Kidney (tissue), 14 donors: Measurements from ENCODE around the gene OR9Q1. TPM values are rescaled to one million over a fixed set of nuclear protein-coding genes. Genes with fewer than 3 reads are reported as not detected.
"Not testable (repeated sequence)": the region's sequence is repeated elsewhere in the genome, so short reads cannot be mapped to it uniquely, and the experiment has no call there.

Experiments used
- DNase-seq, 5 donors: peaks; one replicate each; pipeline ENCODE4 v3.0.0-alpha.2; 2013 to 2020
- FAIRE-seq: peaks from 2 replicates; lab custom pipeline; 2012; peaks lifted over from hg19 to GRCh38; lab: Jason Lieb, UNC
- H3K27ac ChIP-seq, 2 donors: one replicate each; pipeline ENCODE4 v1.7.0; 2013; ENCODE audit warnings: low read depth in 2 of 2, low read length in 2 of 2, inconsistent platforms in 1 of 2
- H3K27me3 ChIP-seq: one replicate; pipeline ENCODE4 v1.7.1; 2013; ENCODE audit warnings: low read length, inconsistent platforms; ENCODE audit not compliant: control insufficient read depth, insufficient read depth
- H3K36me3 ChIP-seq, 3 donors: one replicate each; pipeline versions ENCODE4 v1.7.0 to v1.7.1; 2013; ENCODE audit warnings: low read length in 3 of 3, control low read depth in 1 of 3, inconsistent platforms in 1 of 3; ENCODE audit not compliant: insufficient read depth in 3 of 3, control insufficient read depth in 2 of 3
- H3K4me1 ChIP-seq, 3 donors: one replicate each; pipeline versions ENCODE4 v1.7.0 to v1.7.1; 2013; ENCODE audit warnings: low read length in 3 of 3, inconsistent platforms in 1 of 3, low read depth in 1 of 3; ENCODE audit not compliant: control insufficient read depth in 2 of 3, insufficient read depth in 2 of 3
- H3K4me3 ChIP-seq, 3 donors: one replicate each; pipeline versions ENCODE4 v1.7.0 to v1.8.1; 2013; ENCODE audit warnings: low read length in 3 of 3, control low read depth in 1 of 3, inconsistent platforms in 1 of 3
- H3K9ac ChIP-seq, 3 donors: one replicate each; pipeline versions ENCODE4 v1.7.0 to v1.7.1; 2013; ENCODE audit warnings: low read length in 3 of 3, control low read depth in 1 of 3, inconsistent platforms in 1 of 3
- H3K9me3 ChIP-seq, 3 donors: one replicate each; pipeline versions ENCODE4 v1.7.0 to v1.7.1; 2013; ENCODE audit warnings: low read length in 3 of 3, control low read depth in 1 of 3, inconsistent platforms in 1 of 3; ENCODE audit not compliant: control insufficient read depth in 2 of 3, insufficient read depth in 1 of 3
- intact Hi-C: fragments of 100-400 bp; cut with DNase I; formaldehyde crosslinking; loops from one replicate; pipeline ENCODE4 v1.11.1; 2022
- polyA plus RNA-seq: library from polyadenylated mRNA; stranded (reverse); fragments of 350-450 nt; fragmentation: Illumina TruSeq; extraction: RNeasy Lipid Tissue Mini Kit (QIAGEN cat#74804); gene quantifications from one replicate; pipeline ENCODE4 v1.2.3, GENCODE V29; 2014; ENCODE audit warnings: low read depth, low replicate concordance; ENCODE audit not compliant: insufficient read depth
- total RNA-seq: library from RNA; stranded (reverse); fragmentation: NEBNext Ultra II Directional; extraction: Animal tissue kit (Norgen Biotek cat#: 25700); gene quantifications from one replicate; pipeline ENCODE4 v1.2.1, GENCODE V29; 2021
- TF ChIP-seq, protein P1 (sequence below): IDR thresholded peaks from 3 replicates; pipeline ENCODE4 v1.5.1; 2012; ENCODE audit warnings: mild to moderate bottlenecking, moderate library complexity, borderline replicate concordance; ENCODE audit not compliant: insufficient read depth; ENCODE audit errors: extremely low read depth
- donor health status: control.
- donor health status: control.
- donor health status: control.
- donor health status: control.
- donor health status: control.
- donor health status: DM: yes; HTN: yes; CAD: no.
- donor health status: Normal renal cell carcinoma (clear cell type).

The OR9Q1 gene
- total and polyA plus RNA-seq, 2 donors from 2014 or later = not detected

DNA sequence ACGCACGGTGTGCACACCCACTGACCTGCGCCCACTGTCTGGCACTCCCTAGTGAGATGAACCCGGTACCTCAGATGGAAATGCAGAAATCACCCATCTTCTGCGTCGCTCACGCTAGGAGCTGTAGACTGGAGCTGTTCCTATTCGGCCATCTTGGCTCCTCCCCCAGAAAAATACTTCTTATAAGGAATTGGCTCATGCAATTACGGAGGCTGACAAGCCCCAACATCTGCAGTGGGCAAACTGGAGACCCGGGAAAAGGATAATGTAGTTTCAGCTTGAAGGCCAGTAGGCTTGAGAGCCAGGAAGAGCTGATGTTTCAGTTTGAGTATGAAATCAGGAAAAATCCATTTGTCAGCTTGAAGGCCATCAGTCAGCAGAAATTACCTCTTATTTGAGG lies 23.7 kb upstream of the OR9Q1 start:
- H3K9me3 ChIP-seq, intact Hi-C loops, H3K27me3 ChIP-seq, FAIRE-seq, H3K4me1 ChIP-seq, H3K36me3 ChIP-seq, H3K27ac ChIP-seq, H3K9ac ChIP-seq, DNase-seq, H3K4me3 ChIP-seq: not testable (repeated sequence)

DNA sequence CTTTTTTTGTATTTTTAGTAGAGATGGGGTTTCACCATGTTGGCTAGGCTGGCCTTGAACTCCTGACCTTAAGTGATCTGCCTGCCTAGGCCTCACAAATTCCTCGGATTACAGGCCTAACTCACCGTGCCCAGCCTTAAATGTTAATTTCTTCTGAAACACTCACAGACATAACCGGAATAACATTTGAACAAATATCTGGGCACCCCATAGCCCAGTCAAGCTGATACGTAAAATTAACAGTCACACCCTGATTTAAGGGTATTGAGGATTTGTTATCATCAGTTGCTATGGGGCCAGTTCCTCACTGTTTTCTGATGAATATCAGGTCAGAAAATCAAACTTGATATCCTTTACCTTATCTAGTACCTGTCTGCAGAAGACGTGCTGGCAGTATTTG lies 23.0 kb upstream of the OR9Q1 start:
- DNase-seq (no peak), FAIRE-seq (no peak)
- Histone ChIP-seq H3K9me3 (peaks cover 0 to 3% (median 0%) of the 10 kb centered on the region in 3 donors), H3K36me3 (no peaks in the 10 kb centered on the region), H3K9ac (no peak overlapping the region), H3K4me3 (no peak overlapping the region), H3K27ac (no peak overlapping the region), H3K4me1 (no peaks in the 10 kb centered on the region), H3K27me3 (no peaks in the 10 kb centered on the region)
- TF ChIP-seq, protein P1, sequence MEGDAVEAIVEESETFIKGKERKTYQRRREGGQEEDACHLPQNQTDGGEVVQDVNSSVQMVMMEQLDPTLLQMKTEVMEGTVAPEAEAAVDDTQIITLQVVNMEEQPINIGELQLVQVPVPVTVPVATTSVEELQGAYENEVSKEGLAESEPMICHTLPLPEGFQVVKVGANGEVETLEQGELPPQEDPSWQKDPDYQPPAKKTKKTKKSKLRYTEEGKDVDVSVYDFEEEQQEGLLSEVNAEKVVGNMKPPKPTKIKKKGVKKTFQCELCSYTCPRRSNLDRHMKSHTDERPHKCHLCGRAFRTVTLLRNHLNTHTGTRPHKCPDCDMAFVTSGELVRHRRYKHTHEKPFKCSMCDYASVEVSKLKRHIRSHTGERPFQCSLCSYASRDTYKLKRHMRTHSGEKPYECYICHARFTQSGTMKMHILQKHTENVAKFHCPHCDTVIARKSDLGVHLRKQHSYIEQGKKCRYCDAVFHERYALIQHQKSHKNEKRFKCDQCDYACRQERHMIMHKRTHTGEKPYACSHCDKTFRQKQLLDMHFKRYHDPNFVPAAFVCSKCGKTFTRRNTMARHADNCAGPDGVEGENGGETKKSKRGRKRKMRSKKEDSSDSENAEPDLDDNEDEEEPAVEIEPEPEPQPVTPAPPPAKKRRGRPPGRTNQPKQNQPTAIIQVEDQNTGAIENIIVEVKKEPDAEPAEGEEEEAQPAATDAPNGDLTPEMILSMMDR = no peak
- intact Hi-C loops = no loop called here

DNA sequence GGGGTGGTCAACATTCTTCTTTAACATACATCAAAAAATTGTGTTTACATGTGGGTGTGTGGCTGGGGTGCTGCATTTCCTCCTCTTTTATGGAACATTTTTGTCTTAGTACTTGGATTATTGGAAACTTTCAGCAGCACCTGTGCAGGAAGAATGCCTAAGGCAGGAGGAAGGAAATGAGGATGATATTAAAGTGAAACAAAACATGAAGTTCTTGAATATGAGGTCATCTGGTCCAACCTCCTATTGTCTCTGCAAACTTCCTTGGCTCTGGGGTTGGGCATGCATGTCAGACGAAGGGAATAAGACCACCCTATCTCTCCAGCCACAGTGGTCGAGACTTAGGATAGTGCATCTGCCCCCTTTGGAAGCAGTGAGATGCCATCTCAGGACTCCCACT lies 20.6 kb upstream of the OR9Q1 start:
- no peak overlapping the region for H3K27ac ChIP-seq
- no peak overlapping the region for H3K9ac ChIP-seq
- H3K36me3 ChIP-seq = no peaks in the 10 kb centered on the region
- FAIRE-seq (no peak), DNase-seq (no peak)
- intact Hi-C loops = no loop called here
- H3K4me1 ChIP-seq = no peaks in the 10 kb centered on the region
- H3K27me3 ChIP-seq = no peaks in the 10 kb centered on the region
- H3K4me3 ChIP-seq = no peak overlapping the region
- TF ChIP-seq, protein P1 = no peak
- H3K9me3 ChIP-seq = peaks cover 0 to 3% (median 0%) of the 10 kb centered on the region in 3 donors

DNA sequence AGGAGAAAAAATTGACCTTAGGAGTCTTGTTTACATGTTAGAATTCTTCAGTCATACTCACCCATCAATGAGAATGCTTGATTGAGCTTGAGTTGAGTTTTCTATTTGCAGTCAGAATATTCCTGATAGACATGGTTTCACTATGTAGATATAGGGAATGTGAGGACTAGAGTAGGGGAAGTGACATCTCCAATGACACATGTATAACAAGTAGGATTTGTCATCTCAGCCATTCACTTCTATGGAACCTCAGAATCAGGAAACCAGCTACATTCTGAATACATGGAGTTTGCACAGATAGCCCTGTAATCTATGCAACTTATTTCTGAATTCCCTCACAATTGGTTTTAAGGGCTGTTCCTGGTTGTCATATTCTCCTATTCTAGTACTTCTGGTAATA lies 20.1 kb upstream of the OR9Q1 start:
- Histone ChIP-seq H3K27ac (no peak overlapping the region), H3K27me3 (no peaks in the 10 kb centered on the region), H3K9ac (no peak overlapping the region), H3K9me3 (peaks cover 0 to 3% (median 0%) of the 10 kb centered on the region in 3 donors), H3K4me1 (no peaks in the 10 kb centered on the region), H3K4me3 (no peak overlapping the region), H3K36me3 (no peaks in the 10 kb centered on the region)
- TF ChIP-seq, protein P1 = no peak
- DNase-seq (no peak), FAIRE-seq (no peak)
- intact Hi-C loops = no loop called here
